ENCODE data around the gene OR2A2. TPM values are rescaled to one million over a fixed set of nuclear protein-coding genes. Genes with fewer than 3 reads are reported as not detected.

OR2A2 gene
- total and polyA plus RNA-seq, 9 of the 15 experiments (the other 6 are each of a cell fraction or from before 2014, with no cell fraction given): not detected

DNA sequence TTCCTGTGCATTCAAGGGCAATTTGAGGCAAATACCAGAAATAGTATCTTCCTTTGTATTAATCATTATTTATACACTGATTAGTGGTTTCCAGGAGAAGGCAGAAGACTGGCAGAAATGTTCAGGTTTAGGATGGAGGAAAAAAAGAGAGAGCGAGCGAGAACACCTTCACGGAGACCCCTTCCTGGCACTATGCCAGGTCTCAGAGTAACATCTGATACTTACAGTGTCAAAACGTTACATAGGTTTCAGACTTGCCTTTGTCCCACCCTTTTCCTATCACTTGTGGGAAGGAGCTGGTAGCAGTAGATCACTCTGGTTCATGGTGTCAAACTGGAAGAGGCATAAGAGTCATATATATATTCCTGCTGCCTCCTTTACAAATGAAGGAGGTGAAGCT, 22.7 kb upstream of the OR2A2 start:
- no peak overlapping the region for H3K4me2 ChIP-seq (ENCODE audit: insufficient read depth, low read length)
- TF ChIP-seq HIVEP1 (CRISPR knock-in tag; IDR thresholded peaks at IDR 0.05): no peak
- no peak for TF ChIP-seq SRSF3 (IDR thresholded peaks at IDR 0.05; ENCODE audit: insufficient read depth, low read length)
- no peak for TF ChIP-seq PHF21A (IDR thresholded peaks at IDR 0.05; ENCODE audit: borderline replicate concordance, low read depth)
- TF ChIP-seq, protein P1, sequence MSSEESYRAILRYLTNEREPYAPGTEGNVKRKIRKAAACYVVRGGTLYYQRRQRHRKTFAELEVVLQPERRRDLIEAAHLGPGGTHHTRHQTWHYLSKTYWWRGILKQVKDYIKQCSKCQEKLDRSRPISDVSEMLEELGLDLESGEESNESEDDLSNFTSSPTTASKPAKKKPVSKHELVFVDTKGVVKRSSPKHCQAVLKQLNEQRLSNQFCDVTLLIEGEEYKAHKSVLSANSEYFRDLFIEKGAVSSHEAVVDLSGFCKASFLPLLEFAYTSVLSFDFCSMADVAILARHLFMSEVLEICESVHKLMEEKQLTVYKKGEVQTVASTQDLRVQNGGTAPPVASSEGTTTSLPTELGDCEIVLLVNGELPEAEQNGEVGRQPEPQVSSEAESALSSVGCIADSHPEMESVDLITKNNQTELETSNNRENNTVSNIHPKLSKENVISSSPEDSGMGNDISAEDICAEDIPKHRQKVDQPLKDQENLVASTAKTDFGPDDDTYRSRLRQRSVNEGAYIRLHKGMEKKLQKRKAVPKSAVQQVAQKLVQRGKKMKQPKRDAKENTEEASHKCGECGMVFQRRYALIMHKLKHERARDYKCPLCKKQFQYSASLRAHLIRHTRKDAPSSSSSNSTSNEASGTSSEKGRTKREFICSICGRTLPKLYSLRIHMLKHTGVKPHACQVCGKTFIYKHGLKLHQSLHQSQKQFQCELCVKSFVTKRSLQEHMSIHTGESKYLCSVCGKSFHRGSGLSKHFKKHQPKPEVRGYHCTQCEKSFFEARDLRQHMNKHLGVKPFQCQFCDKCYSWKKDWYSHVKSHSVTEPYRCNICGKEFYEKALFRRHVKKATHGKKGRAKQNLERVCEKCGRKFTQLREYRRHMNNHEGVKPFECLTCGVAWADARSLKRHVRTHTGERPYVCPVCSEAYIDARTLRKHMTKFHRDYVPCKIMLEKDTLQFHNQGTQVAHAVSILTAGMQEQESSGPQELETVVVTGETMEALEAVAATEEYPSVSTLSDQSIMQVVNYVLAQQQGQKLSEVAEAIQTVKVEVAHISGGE (CRISPR knock-in tag; IDR thresholded peaks at IDR 0.05): no peak
- TF ChIP-seq SMAD1 (IDR thresholded peaks at IDR 0.05; ENCODE audit: low read depth, low read length, partially characterized antibody): peak; percentile 67
- TF ChIP-seq, protein P2, sequence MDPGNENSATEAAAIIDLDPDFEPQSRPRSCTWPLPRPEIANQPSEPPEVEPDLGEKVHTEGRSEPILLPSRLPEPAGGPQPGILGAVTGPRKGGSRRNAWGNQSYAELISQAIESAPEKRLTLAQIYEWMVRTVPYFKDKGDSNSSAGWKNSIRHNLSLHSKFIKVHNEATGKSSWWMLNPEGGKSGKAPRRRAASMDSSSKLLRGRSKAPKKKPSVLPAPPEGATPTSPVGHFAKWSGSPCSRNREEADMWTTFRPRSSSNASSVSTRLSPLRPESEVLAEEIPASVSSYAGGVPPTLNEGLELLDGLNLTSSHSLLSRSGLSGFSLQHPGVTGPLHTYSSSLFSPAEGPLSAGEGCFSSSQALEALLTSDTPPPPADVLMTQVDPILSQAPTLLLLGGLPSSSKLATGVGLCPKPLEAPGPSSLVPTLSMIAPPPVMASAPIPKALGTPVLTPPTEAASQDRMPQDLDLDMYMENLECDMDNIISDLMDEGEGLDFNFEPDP (CRISPR knock-in tag; IDR thresholded peaks at IDR 0.05): no peak
- TF ChIP-seq NFIC (IDR thresholded peaks at IDR 0.05): peak; percentile 98
- peak; percentile 89 for TF ChIP-seq NFIX (CRISPR knock-in tag; IDR thresholded peaks at IDR 0.05; ENCODE audit: low read depth)
- TF ChIP-seq, protein P3, sequence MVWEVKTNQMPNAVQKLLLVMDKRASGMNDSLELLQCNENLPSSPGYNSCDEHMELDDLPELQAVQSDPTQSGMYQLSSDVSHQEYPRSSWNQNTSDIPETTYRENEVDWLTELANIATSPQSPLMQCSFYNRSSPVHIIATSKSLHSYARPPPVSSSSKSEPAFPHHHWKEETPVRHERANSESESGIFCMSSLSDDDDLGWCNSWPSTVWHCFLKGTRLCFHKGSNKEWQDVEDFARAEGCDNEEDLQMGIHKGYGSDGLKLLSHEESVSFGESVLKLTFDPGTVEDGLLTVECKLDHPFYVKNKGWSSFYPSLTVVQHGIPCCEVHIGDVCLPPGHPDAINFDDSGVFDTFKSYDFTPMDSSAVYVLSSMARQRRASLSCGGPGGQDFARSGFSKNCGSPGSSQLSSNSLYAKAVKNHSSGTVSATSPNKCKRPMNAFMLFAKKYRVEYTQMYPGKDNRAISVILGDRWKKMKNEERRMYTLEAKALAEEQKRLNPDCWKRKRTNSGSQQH (CRISPR knock-in tag; IDR thresholded peaks at IDR 0.05): no peak
- no peak for TF ChIP-seq PRPF4 (IDR thresholded peaks at IDR 0.05; ENCODE audit: insufficient read depth, low read depth, low read length, poor library complexity, severe bottlenecking)
- no peak overlapping the region for H3K27ac ChIP-seq (ENCODE audit: extremely low read depth, low read depth, low read length)
- H3K9me1 ChIP-seq (ENCODE audit: control insufficient read depth, insufficient read depth, low read length): no peaks in the 10 kb centered on the region
- CTCF ChIA-PET (ENCODE audit: low intra/inter-chr PET ratio): no interaction called here
- H2AFZ ChIP-seq (ENCODE audit: low read depth, low read length): no peak overlapping the region
- FAIRE-seq (no peak), DNase-seq (ENCODE audit: extremely low read depth in 1 of 4, low spot score in 3 of 4) (no peak), ATAC-seq (no peak)
- no peak overlapping the region for H3K9ac ChIP-seq (ENCODE audit: insufficient read depth in 1 of 2, low read depth in 2 of 2, low read length in 2 of 2)
- H3K4me3 ChIP-seq: no peak overlapping the region
- POLR2A ChIA-PET: no interaction called here
- H3K27me3 ChIP-seq (ENCODE audit: control insufficient read depth in 2 of 2, insufficient read depth in 2 of 2, low read length in 2 of 2): no peaks in the 10 kb centered on the region
- H3K9me3 ChIP-seq (replicated peaks; ENCODE audit: control insufficient read depth, insufficient read depth, low read depth, low read length): no peaks in the 10 kb centered on the region
- 5% methylated on average over 4 of the region's 4 CpGs for WGBS (ENCODE audit: insufficient coverage, low coverage, missing lambda C conversion rate)
- BruUV-seq (replicated peaks): no TSS peak
- H3K4me1 ChIP-seq (replicated peaks in 1 of 2; ENCODE audit: control insufficient read depth in 2 of 2, insufficient read depth in 2 of 2, low read length in 2 of 2): no peaks in the 10 kb centered on the region
- no peaks in the 10 kb centered on the region for H3K79me2 ChIP-seq (ENCODE audit: control insufficient read depth, insufficient read depth, low read length)
- in situ Hi-C loops (cut with MboI) (no loop called here), intact Hi-C loops (cut with micrococcal nuclease) (no loop called here)
- H3K36me3 ChIP-seq (ENCODE audit: control insufficient read depth, insufficient read depth, low read length): no peaks in the 10 kb centered on the region
- no peaks in the 10 kb centered on the region for H4K20me1 ChIP-seq (replicated peaks; ENCODE audit: control insufficient read depth, insufficient read depth, low read length)

Measured in K562 (cell line).